Naive B cell (primary cell): ENCODE data around the gene FOXO3. TPM values are rescaled to one million over a fixed set of nuclear protein-coding genes. Genes with fewer than 3 reads are reported as not detected.
A peak's percentile ranks its signal among the peaks of the same experiment; 100 is the strongest.

Experiments used
- ATAC-seq, 2 donors: fragments of 150-1000 bp; cut with Tn5 transposase; 2 replicates each; pipeline ENCODE4 v1.10.0; 2021; ENCODE audit warnings: low read depth in 2 of 2, mild to moderate bottlenecking in 2 of 2, moderate library complexity in 2 of 2
- DNase-seq: peaks from one replicate; pipeline ENCODE4 v3.0.0; 2022
- H3K27ac Mint-ChIP-seq, 6 donors: one replicate each; pipeline ENCODE4 v1.8.0; 2020 to 2022; ENCODE audit warnings: mild to moderate bottlenecking in 6 of 6, mixed read lengths in 6 of 6, moderate library complexity in 5 of 6, inconsistent platforms in 2 of 6
- H3K27me3 Mint-ChIP-seq, 3 donors: one replicate each; pipeline ENCODE4 v1.8.0; 2021 to 2022; ENCODE audit warnings: mixed read lengths in 3 of 3, mild to moderate bottlenecking in 1 of 3
- H3K36me3 Mint-ChIP-seq, 2 donors: one replicate each; pipeline ENCODE4 v1.8.0; 2020 to 2022; ENCODE audit warnings: mixed read lengths in 2 of 2, inconsistent platforms in 1 of 2, mild to moderate bottlenecking in 1 of 2
- H3K4me1 Mint-ChIP-seq, 3 donors: one replicate each; pipeline ENCODE4 v1.8.0; 2020 to 2022; ENCODE audit warnings: mixed read lengths in 3 of 3, inconsistent platforms in 1 of 3, mild to moderate bottlenecking in 1 of 3, moderate library complexity in 1 of 3
- H3K4me3 Mint-ChIP-seq, 8 donors: one replicate each; pipeline ENCODE4 v1.8.0; 2020 to 2022; ENCODE audit warnings: mild to moderate bottlenecking in 8 of 8, mixed read lengths in 8 of 8, moderate library complexity in 8 of 8, inconsistent platforms in 2 of 8
- H3K9me3 Mint-ChIP-seq, 7 donors: one replicate each; pipeline ENCODE4 v1.8.0; 2020 to 2022; ENCODE audit warnings: mixed read lengths in 7 of 7, mild to moderate bottlenecking in 5 of 7, inconsistent platforms in 2 of 7, moderate library complexity in 1 of 7
- polyA plus RNA-seq, 6 donors: library from polyadenylated mRNA; unstranded; fragments of 300-500 nt; fragmentation: Illumina TruSeq; gene quantifications; one replicate each; pipeline ENCODE4 v1.2.3, GENCODE V29; 2021; ENCODE audit warnings: low read depth in 6 of 6

Gene FOXO3
- polyA plus RNA-seq, 6 donors from 2014 or later: 9.9 to 25.6 (median 13.6) TPM

- Mint-ChIP-seq H3K27me3 (peaks cover 0 to 3% (median 0%) of the 10 kb centered on the region in 3 donors), H3K27ac (peak overlapping the region in 1 of 6 donors; percentile 63), H3K36me3 (peaks cover 6 to 9% of the 10 kb centered on the region in 2 donors), H3K4me1 (no peaks in the 10 kb centered on the region), H3K9me3 (peaks cover 0 to 17% (median 10%) of the 10 kb centered on the region in 7 donors), H3K4me3 (no peak overlapping the region)
- ATAC-seq (no peak), DNase-seq (no peak)
Measured at GRCh38 chr6:108707328-108707976, 146.7 kb downstream of the FOXO3 start.

GRCh38 chr6:108710030-108710429 is 149.3 kb downstream of the FOXO3 start:
- Mint-ChIP-seq H3K4me3 (no peak overlapping the region), H3K36me3 (no peaks in the 10 kb centered on the region), H3K27me3 (peaks cover under 1 to 13% (median 4%) of the 10 kb centered on the region in 3 donors), H3K9me3 (no peaks in the 10 kb centered on the region), H3K4me1 (no peaks in the 10 kb centered on the region), H3K27ac (no peak overlapping the region)
- no peak for ATAC-seq
- DNase-seq: no peak

- no peaks in the 10 kb centered on the region for H3K9me3 Mint-ChIP-seq
- H3K36me3 Mint-ChIP-seq: no peaks in the 10 kb centered on the region
- H3K4me1 Mint-ChIP-seq: no peaks in the 10 kb centered on the region
- no peak for ATAC-seq
- H3K4me3 Mint-ChIP-seq: no peak overlapping the region
- no peak overlapping the region for H3K27ac Mint-ChIP-seq
- no peak for DNase-seq
- H3K27me3 Mint-ChIP-seq: peaks cover 6 to 13% (median 9%) of the 10 kb centered on the region in 3 donors
Measured at GRCh38 chr6:108710551-108710950, 149.8 kb downstream of the FOXO3 start.

- H3K27me3 Mint-ChIP-seq: peaks cover 10 to 13% (median 13%) of the 10 kb centered on the region in 3 donors
- no peaks in the 10 kb centered on the region for H3K9me3 Mint-ChIP-seq
- H3K27ac Mint-ChIP-seq: no peak overlapping the region
- H3K36me3 Mint-ChIP-seq: no peaks in the 10 kb centered on the region
- no peaks in the 10 kb centered on the region for H3K4me1 Mint-ChIP-seq
- no peak overlapping the region for H3K4me3 Mint-ChIP-seq
- ATAC-seq (no peak), DNase-seq (no peak)
Measured at GRCh38 chr6:108711071-108711470, 150.4 kb downstream of the FOXO3 start.

- ATAC-seq (no peak), DNase-seq (no peak)
- Mint-ChIP-seq H3K9me3 (no peaks in the 10 kb centered on the region), H3K36me3 (no peaks in the 10 kb centered on the region), H3K27me3 (peaks cover 12 to 13% (median 13%) of the 10 kb centered on the region in 3 donors), H3K27ac (no peak overlapping the region), H3K4me1 (no peaks in the 10 kb centered on the region), H3K4me3 (no peak overlapping the region)
Measured at GRCh38 chr6:108711826-108712225, 151.1 kb downstream of the FOXO3 start.

GRCh38 chr6:108712946-108713345 is 152.2 kb downstream of the FOXO3 start:
- Mint-ChIP-seq H3K27me3 (peaks cover 13 to 23% (median 21%) of the 10 kb centered on the region in 3 donors), H3K4me1 (no peaks in the 10 kb centered on the region), H3K9me3 (no peaks in the 10 kb centered on the region), H3K27ac (no peak overlapping the region), H3K4me3 (no peak overlapping the region), H3K36me3 (no peaks in the 10 kb centered on the region)
- no peak for ATAC-seq
- DNase-seq: no peak

- ATAC-seq (no peak), DNase-seq (no peak)
- no peaks in the 10 kb centered on the region for H3K4me1 Mint-ChIP-seq
- no peaks in the 10 kb centered on the region for H3K9me3 Mint-ChIP-seq
- no peaks in the 10 kb centered on the region for H3K36me3 Mint-ChIP-seq
- H3K27ac Mint-ChIP-seq: no peak overlapping the region
- peaks cover 13 to 25% (median 22%) of the 10 kb centered on the region in 3 donors for H3K27me3 Mint-ChIP-seq
- no peak overlapping the region for H3K4me3 Mint-ChIP-seq
Measured at GRCh38 chr6:108714101-108714765, 153.5 kb downstream of the FOXO3 start.

- H3K36me3 Mint-ChIP-seq: no peaks in the 10 kb centered on the region
- no peaks in the 10 kb centered on the region for H3K9me3 Mint-ChIP-seq
- H3K27me3 Mint-ChIP-seq: peaks cover 10 to 25% (median 22%) of the 10 kb centered on the region in 3 donors
- H3K27ac Mint-ChIP-seq: no peak overlapping the region
- ATAC-seq (no peak), DNase-seq (no peak)
- no peaks in the 10 kb centered on the region for H3K4me1 Mint-ChIP-seq
- no peak overlapping the region for H3K4me3 Mint-ChIP-seq
Measured at GRCh38 chr6:108714766-108715414, 154.2 kb downstream of the FOXO3 start.

- Mint-ChIP-seq H3K27me3 (peaks cover 10 to 27% (median 23%) of the 10 kb centered on the region in 3 donors), H3K4me1 (no peaks in the 10 kb centered on the region), H3K36me3 (no peaks in the 10 kb centered on the region), H3K27ac (no peak overlapping the region), H3K4me3 (no peak overlapping the region), H3K9me3 (no peaks in the 10 kb centered on the region)
- DNase-seq (no peak), ATAC-seq (no peak)
Measured at GRCh38 chr6:108715832-108716231, 155.1 kb downstream of the FOXO3 start.

GRCh38 chr6:108716801-108717791 is 156.4 kb downstream of the FOXO3 start:
- peaks cover 14 to 38% (median 33%) of the 10 kb centered on the region in 3 donors for H3K27me3 Mint-ChIP-seq
- H3K9me3 Mint-ChIP-seq: no peaks in the 10 kb centered on the region
- no peak for DNase-seq
- no peak overlapping the region for H3K4me3 Mint-ChIP-seq
- H3K27ac Mint-ChIP-seq: peak overlapping the region in 1 of 6 donors; percentile 44
- H3K4me1 Mint-ChIP-seq: no peaks in the 10 kb centered on the region
- ATAC-seq: no peak
- H3K36me3 Mint-ChIP-seq: no peaks in the 10 kb centered on the region

- Mint-ChIP-seq H3K4me3 (no peak overlapping the region), H3K9me3 (peaks cover 0 to 14% (median 8%) of the 10 kb centered on the region in 7 donors), H3K36me3 (peaks cover 0 to 4% of the 10 kb centered on the region in 2 donors), H3K4me1 (no peaks in the 10 kb centered on the region), H3K27me3 (peaks cover 9 to 38% (median 30%) of the 10 kb centered on the region in 3 donors), H3K27ac (no peak overlapping the region)
- DNase-seq (no peak), ATAC-seq (no peak)
Measured at GRCh38 chr6:108719477-108719876, 158.8 kb downstream of the FOXO3 start.

- H3K4me1 Mint-ChIP-seq: no peaks in the 10 kb centered on the region
- peaks cover 8 to 29% (median 21%) of the 10 kb centered on the region in 3 donors for H3K27me3 Mint-ChIP-seq
- H3K27ac Mint-ChIP-seq: peak overlapping the region in 1 of 6 donors; percentile 77
- H3K4me3 Mint-ChIP-seq: no peak overlapping the region
- H3K9me3 Mint-ChIP-seq: peaks cover 0 to 16% (median 10%) of the 10 kb centered on the region in 7 donors
- H3K36me3 Mint-ChIP-seq: peaks cover 0 to 10% of the 10 kb centered on the region in 2 donors
- DNase-seq: no peak
- ATAC-seq: no peak
Measured at GRCh38 chr6:108720827-108721226, 160.1 kb downstream of the FOXO3 start.

- no peaks in the 10 kb centered on the region for H3K4me1 Mint-ChIP-seq
- H3K36me3 Mint-ChIP-seq: peaks cover 0 to 10% of the 10 kb centered on the region in 2 donors
- H3K27me3 Mint-ChIP-seq: peaks cover 8 to 28% (median 20%) of the 10 kb centered on the region in 3 donors
- H3K9me3 Mint-ChIP-seq: peaks cover 0 to 16% (median 10%) of the 10 kb centered on the region in 7 donors
- no peak for DNase-seq
- H3K4me3 Mint-ChIP-seq: no peak overlapping the region
- peak overlapping the region in 1 of 6 donors; percentile 77 for H3K27ac Mint-ChIP-seq
- no peak for ATAC-seq
Measured at GRCh38 chr6:108721286-108721685, 160.6 kb downstream of the FOXO3 start.
